Activated naive CD4-positive, alpha-beta T cell treated with anti-CD3 and anti-CD28 coated beads for 36 hours (primary cell): ENCODE data around the gene RASSF10. TPM values are rescaled to one million over a fixed set of nuclear protein-coding genes. Genes with fewer than 3 reads are reported as not detected.

Source experiments
- CTCF ChIA-PET: fragments of 350-600 bp; sonication (Branson Sonifier 250); formaldehyde crosslinking; loops from one replicate; lab custom pipeline; 2021; ENCODE audit warnings: antibody characterized with exemption; lab: Charles Lee
- DNase-seq: peaks from one replicate; pipeline ENCODE4 v3.0.0-alpha.2; 2020
- H3K27ac Mint-ChIP-seq: one replicate; pipeline ENCODE4 v1.8.0; 2021; ENCODE audit warnings: mild to moderate bottlenecking, mixed read lengths
- H3K27me3 Mint-ChIP-seq: one replicate; pipeline ENCODE4 v1.8.0; 2021; ENCODE audit warnings: low read depth, mixed read lengths
- H3K36me3 Mint-ChIP-seq: one replicate; pipeline ENCODE4 v1.8.0; 2021; ENCODE audit warnings: low read depth, mixed read lengths
- H3K4me1 Mint-ChIP-seq: one replicate; pipeline ENCODE4 v1.8.0; 2021; ENCODE audit warnings: low read depth, mixed read lengths
- H3K4me3 Mint-ChIP-seq: one replicate; pipeline ENCODE4 v1.8.0; 2021; ENCODE audit warnings: mild to moderate bottlenecking, moderate library complexity, mixed read lengths
- H3K9me3 Mint-ChIP-seq: one replicate; pipeline ENCODE4 v1.8.0; 2021; ENCODE audit warnings: mixed read lengths
- intact Hi-C: fragments of 100-400 bp; cut with micrococcal nuclease; formaldehyde crosslinking; loops from one replicate; pipeline ENCODE4 v1.15.1; 2023
- total RNA-seq, 2 experiments: library from RNA; stranded (reverse); gene quantifications; one replicate each; pipeline ENCODE4 v1.2.3, GENCODE V29; 2021

RASSF10 gene
- total RNA-seq, 2 experiments from 2014 or later, result not detected

- Mint-ChIP-seq H3K4me1 (no peaks in the 10 kb centered on the region), H3K4me3 (no peak overlapping the region), H3K27me3 (peaks cover 3% of the 10 kb centered on the region), H3K27ac (no peak overlapping the region), H3K36me3 (no peaks in the 10 kb centered on the region), H3K9me3 (no peaks in the 10 kb centered on the region)
- CTCF ChIA-PET, result no interaction called here
- intact Hi-C loops, result no loop called here
- no peak for DNase-seq
These were observed 33.9 kb upstream of the RASSF10 start for GRCh38 chr11:12975195-12975594.

GRCh38 chr11:12979928-12980689 is 29.0 kb upstream of the RASSF10 start:
- intact Hi-C loops, result no loop called here
- no peak for DNase-seq
- Mint-ChIP-seq H3K27ac (no peak overlapping the region), H3K4me3 (no peak overlapping the region), H3K27me3 (peaks cover 13% of the 10 kb centered on the region), H3K9me3 (no peaks in the 10 kb centered on the region), H3K36me3 (no peaks in the 10 kb centered on the region), H3K4me1 (no peaks in the 10 kb centered on the region)
- CTCF ChIA-PET, result interaction anchor here (0.7 kb wide), 1 partner anchor 49 kb away, joined by 3 read pairs; no protein-coding TSS in a partner anchor

- intact Hi-C loops, result no loop called here
- Mint-ChIP-seq H3K27ac (no peak overlapping the region), H3K36me3 (no peaks in the 10 kb centered on the region), H3K9me3 (no peaks in the 10 kb centered on the region), H3K27me3 (peaks cover 22% of the 10 kb centered on the region), H3K4me3 (no peak overlapping the region), H3K4me1 (no peaks in the 10 kb centered on the region)
- CTCF ChIA-PET, result no interaction called here
- no peak for DNase-seq
These were observed 27.2 kb upstream of the RASSF10 start for GRCh38 chr11:12981676-12982522.

- H3K27me3 Mint-ChIP-seq, result peaks cover 20% of the 10 kb centered on the region
- CTCF ChIA-PET, result no interaction called here
These were observed 25.8 kb upstream of the RASSF10 start for GRCh38 chr11:12983336-12983735.

GRCh38 chr11:12986194-12986898 is 22.8 kb upstream of the RASSF10 start:
- Mint-ChIP-seq H3K4me1 (no peaks in the 10 kb centered on the region), H3K27me3 (peaks cover 19% of the 10 kb centered on the region), H3K4me3 (no peak overlapping the region), H3K36me3 (no peaks in the 10 kb centered on the region), H3K27ac (no peak overlapping the region), H3K9me3 (no peaks in the 10 kb centered on the region)
- CTCF ChIA-PET, result no interaction called here
- DNase-seq, result no peak
- intact Hi-C loops, result no loop called here

More at GRCh38 chr11:12983336-12983735, 25.8 kb upstream of the RASSF10 start:
- no peak for DNase-seq
- Mint-ChIP-seq H3K36me3 (no peaks in the 10 kb centered on the region), H3K27ac (no peak overlapping the region), H3K4me1 (no peaks in the 10 kb centered on the region), H3K4me3 (no peak overlapping the region), H3K9me3 (no peaks in the 10 kb centered on the region)
- intact Hi-C loops, result no loop called here

GRCh38 chr11:12989428-12990161 is 19.5 kb upstream of the RASSF10 start:
- Mint-ChIP-seq H3K4me3 (no peak overlapping the region), H3K4me1 (no peaks in the 10 kb centered on the region), H3K27ac (no peak overlapping the region), H3K36me3 (no peaks in the 10 kb centered on the region), H3K9me3 (no peaks in the 10 kb centered on the region), H3K27me3 (peaks cover 9% of the 10 kb centered on the region)
- intact Hi-C loops, result no loop called here
- DNase-seq, result no peak
- CTCF ChIA-PET, result no interaction called here

GRCh38 chr11:12990162-12990480 is 19.0 kb upstream of the RASSF10 start:
- Mint-ChIP-seq H3K4me1 (no peaks in the 10 kb centered on the region), H3K27me3 (peaks cover 9% of the 10 kb centered on the region), H3K27ac (no peak overlapping the region), H3K4me3 (no peak overlapping the region), H3K36me3 (no peaks in the 10 kb centered on the region), H3K9me3 (no peaks in the 10 kb centered on the region)
- CTCF ChIA-PET, result no interaction called here
- DNase-seq, result no peak
- intact Hi-C loops, result no loop called here

- intact Hi-C loops, result no loop called here
- CTCF ChIA-PET, result no interaction called here
- Mint-ChIP-seq H3K36me3 (no peaks in the 10 kb centered on the region), H3K27me3 (peaks cover 2% of the 10 kb centered on the region), H3K4me1 (no peaks in the 10 kb centered on the region), H3K9me3 (peaks cover 3% of the 10 kb centered on the region), H3K4me3 (no peak overlapping the region), H3K27ac (no peak overlapping the region)
- DNase-seq, result no peak
These were observed 17.7 kb upstream of the RASSF10 start for GRCh38 chr11:12991426-12991825.

- Mint-ChIP-seq H3K27ac (no peak overlapping the region), H3K9me3 (peaks cover 3% of the 10 kb centered on the region), H3K36me3 (no peaks in the 10 kb centered on the region), H3K4me3 (no peak overlapping the region), H3K4me1 (no peaks in the 10 kb centered on the region), H3K27me3 (peaks cover 3% of the 10 kb centered on the region)
- CTCF ChIA-PET, result interaction anchor here (0.6 kb wide), 1 partner anchor 479 kb away, joined by 3 read pairs; no protein-coding TSS in a partner anchor
- DNase-seq, result no peak
- intact Hi-C loops, result no loop called here
These were observed 15.5 kb upstream of the RASSF10 start for GRCh38 chr11:12993626-12994025.

GRCh38 chr11:12994476-12994875 is 14.6 kb upstream of the RASSF10 start:
- Mint-ChIP-seq H3K4me3 (no peak overlapping the region), H3K4me1 (no peaks in the 10 kb centered on the region), H3K27ac (no peak overlapping the region), H3K36me3 (no peaks in the 10 kb centered on the region), H3K27me3 (peaks cover 3% of the 10 kb centered on the region), H3K9me3 (peaks cover 3% of the 10 kb centered on the region)
- CTCF ChIA-PET, result no interaction called here
- no peak for DNase-seq
- intact Hi-C loops, result no loop called here

GRCh38 chr11:12995188-12995587 is 13.9 kb upstream of the RASSF10 start:
- Mint-ChIP-seq H3K9me3 (peaks cover 3% of the 10 kb centered on the region), H3K4me3 (no peak overlapping the region), H3K36me3 (no peaks in the 10 kb centered on the region), H3K27ac (no peak overlapping the region), H3K27me3 (peaks cover 4% of the 10 kb centered on the region), H3K4me1 (no peaks in the 10 kb centered on the region)
- no peak for DNase-seq
- intact Hi-C loops, result no loop called here
- CTCF ChIA-PET, result no interaction called here

- Mint-ChIP-seq H3K9me3 (peaks cover 3% of the 10 kb centered on the region), H3K27me3 (peaks cover 8% of the 10 kb centered on the region), H3K36me3 (no peaks in the 10 kb centered on the region), H3K27ac (no peak overlapping the region), H3K4me1 (no peaks in the 10 kb centered on the region), H3K4me3 (no peak overlapping the region)
- CTCF ChIA-PET, result no interaction called here
- intact Hi-C loops, result no loop called here
- DNase-seq, result no peak
These were observed 13.3 kb upstream of the RASSF10 start for GRCh38 chr11:12995823-12996222.
